ENCODE results near the gene C1S. TPM values are rescaled to one million over a fixed set of nuclear protein-coding genes. Genes with fewer than 3 reads are reported as not detected.
A peak's percentile ranks its signal among the peaks of the same experiment; 100 is the strongest.

C1S gene
- total RNA-seq, 4 donors from 2014 or later, result 103 to 191 (median 117) TPM

- peaks cover 0 to 5% (median 2%) of the 10 kb centered on the region in 4 donors for H3K4me1 ChIP-seq
- H3K4me3 ChIP-seq, result no peak overlapping the region
- 93 to 97% methylated on average over 6 to 22 of the region's 22 CpGs for WGBS, 2 donors (ENCODE audit: low coverage in 1 of 2)
- DNase-seq, result no peak
- H3K9me3 ChIP-seq, result no peaks in the 10 kb centered on the region
- no peaks in the 10 kb centered on the region for H3K36me3 ChIP-seq
- no peaks in the 10 kb centered on the region for H3K27me3 ChIP-seq
- TF ChIP-seq POLR2AphosphoS5 (IDR thresholded peaks at IDR 0.05) (no peak), POLR2A (IDR thresholded peaks at IDR 0.05) (no peak), CTCF (IDR thresholded peaks at IDR 0.05) (no peak), EP300 (IDR thresholded peaks at IDR 0.05; ENCODE audit: low read depth) (no peak)
- in situ Hi-C loops (cut with MboI; ENCODE audit: low pct_ligation_motif_present in 1 of 4, low pct_unique_long_range_greater_than_20kb in 1 of 4, low sequenced_read_pairs in 3 of 4), result no loop called here
- no peak overlapping the region for H3K27ac ChIP-seq
- intact Hi-C loops (cut with DNase I; ENCODE audit: low total_unique reads), result no loop called here
Observed at GRCh38 chr12:7038591-7038990, 21.9 kb upstream of the C1S start.

GRCh38 chr12:7039403-7039802, 21.1 kb upstream of the C1S start:
- Histone ChIP-seq H3K27me3 (no peaks in the 10 kb centered on the region), H3K27ac (no peak overlapping the region), H3K9me3 (no peaks in the 10 kb centered on the region), H3K36me3 (no peaks in the 10 kb centered on the region), H3K4me3 (no peak overlapping the region), H3K4me1 (peaks cover 0 to 5% (median 2%) of the 10 kb centered on the region in 4 donors)
- no peak for DNase-seq
- TF ChIP-seq POLR2A (IDR thresholded peaks at IDR 0.05) (no peak), POLR2AphosphoS5 (IDR thresholded peaks at IDR 0.05) (no peak), EP300 (IDR thresholded peaks at IDR 0.05; ENCODE audit: low read depth) (no peak), CTCF (IDR thresholded peaks at IDR 0.05) (no peak)
- intact Hi-C loops (cut with DNase I; ENCODE audit: low total_unique reads), result no loop called here
- 83 to 100% methylated on average over 1 to 10 of the region's 10 CpGs for WGBS, 2 donors (ENCODE audit: low coverage in 1 of 2)
- in situ Hi-C loops (cut with MboI; ENCODE audit: low pct_ligation_motif_present in 1 of 4, low pct_unique_long_range_greater_than_20kb in 1 of 4, low sequenced_read_pairs in 3 of 4), result no loop called here

- TF ChIP-seq CTCF (IDR thresholded peaks at IDR 0.05) (peak; percentile 43 to 70 (median 49)), POLR2AphosphoS5 (IDR thresholded peaks at IDR 0.05) (no peak)
- H3K36me3 ChIP-seq, result no peaks in the 10 kb centered on the region
- H3K9me3 ChIP-seq, result no peaks in the 10 kb centered on the region
- H3K27ac ChIP-seq, result no peak overlapping the region
- H3K4me1 ChIP-seq, result peaks cover 0 to 5% (median 2%) of the 10 kb centered on the region in 4 donors
- DNase-seq, result no peak
- H3K4me3 ChIP-seq, result no peak overlapping the region
- intact Hi-C loops (cut with DNase I; ENCODE audit: low total_unique reads) (no loop called here), in situ Hi-C loops (cut with MboI; ENCODE audit: low pct_ligation_motif_present in 1 of 4, low pct_unique_long_range_greater_than_20kb in 1 of 4, low sequenced_read_pairs in 3 of 4) (no loop called here)
- 22 to 35% methylated on average over 6 of the region's 6 CpGs for WGBS, 2 donors (ENCODE audit: low coverage in 1 of 2)
- no peaks in the 10 kb centered on the region for H3K27me3 ChIP-seq
Observed at GRCh38 chr12:7042842-7043241, 17.7 kb upstream of the C1S start.

GRCh38 chr12:7045913-7046312, 14.6 kb upstream of the C1S start:
- Histone ChIP-seq H3K27ac (no peak overlapping the region), H3K4me1 (peaks cover 0 to 5% (median 2%) of the 10 kb centered on the region in 4 donors), H3K9me3 (no peaks in the 10 kb centered on the region), H3K4me3 (no peak overlapping the region), H3K27me3 (no peaks in the 10 kb centered on the region), H3K36me3 (no peaks in the 10 kb centered on the region)
- DNase-seq, result no peak
- in situ Hi-C loops (cut with MboI; ENCODE audit: low pct_ligation_motif_present in 1 of 4, low pct_unique_long_range_greater_than_20kb in 1 of 4, low sequenced_read_pairs in 3 of 4), result no loop called here
- intact Hi-C loops (cut with DNase I; ENCODE audit: low total_unique reads), result no loop called here
- TF ChIP-seq POLR2A (IDR thresholded peaks at IDR 0.05) (no peak), POLR2AphosphoS5 (IDR thresholded peaks at IDR 0.05) (no peak), EP300 (IDR thresholded peaks at IDR 0.05; ENCODE audit: low read depth) (no peak), CTCF (IDR thresholded peaks at IDR 0.05) (no peak)
- 78 to 83% methylated on average over 5 to 9 of the region's 9 CpGs for WGBS, 2 donors (ENCODE audit: low coverage in 1 of 2)
